Sigmoid colon (tissue), 7 donors: ENCODE results near the gene MAFF. TPM values are rescaled to one million over a fixed set of nuclear protein-coding genes. Genes with fewer than 3 reads are reported as not detected.

ENCODE experiments used
- DNase-seq: peaks from one replicate; pipeline ENCODE4 v3.0.0-alpha.2; 2019
- H3K27ac ChIP-seq, 4 donors: fragments of 200-600 bp; sonication (generic); one replicate each; pipeline ENCODE4 v1.5.1; 2016 to 2019; ENCODE audit warnings: mild to moderate bottlenecking in 1 of 4
- H3K27me3 ChIP-seq, 3 donors: fragments of 200-600 bp; sonication (generic); one replicate each; pipeline ENCODE4 v1.5.1; 2019; ENCODE audit warnings: mild to moderate bottlenecking in 1 of 3
- H3K36me3 ChIP-seq, 4 donors: fragments of 200-600 bp; sonication (generic); one replicate each; pipeline ENCODE4 v1.5.1; 2016 to 2019
- H3K4me1 ChIP-seq, 4 donors: fragments of 200-600 bp; sonication (generic); one replicate each; pipeline ENCODE4 v1.5.1; 2017 to 2019
- H3K4me3 ChIP-seq, 4 donors: fragments of 200-600 bp; sonication (generic); one replicate each; pipeline ENCODE4 v1.5.1; 2017 to 2019; ENCODE audit warnings: mild to moderate bottlenecking in 2 of 4, moderate library complexity in 1 of 4
- H3K9me3 ChIP-seq, 4 donors: fragments of 200-600 bp in 3 of 4; sonication (generic) in 3 of 4; one replicate each; pipeline versions ENCODE4 v1.5.1 to v1.6.1; 2013 to 2019
- CTCF ChIP-seq, 4 experiments: fragments of 450-650 bp in 3 of 4; fragments of 200-600 bp in 1 of 4; IDR thresholded peaks; one replicate each; pipeline ENCODE4 v1.5.1; 2016 to 2019; ENCODE audit warnings: antibody characterized with exemption in 4 of 4, mild to moderate bottlenecking in 3 of 4, moderate library complexity in 2 of 4
- EP300 ChIP-seq, 4 donors: sonication (generic); formaldehyde crosslinking; IDR thresholded peaks; one replicate each; pipeline ENCODE4 v1.6.1; 2017; ENCODE audit warnings: antibody characterized with exemption in 4 of 4
- POLR2A ChIP-seq, 2 donors: fragments of 450-650 bp; IDR thresholded peaks; one replicate each; pipeline ENCODE4 v1.6.1; 2016; ENCODE audit warnings: antibody characterized with exemption in 2 of 2, mild to moderate bottlenecking in 2 of 2, moderate library complexity in 2 of 2
- POLR2AphosphoS5 ChIP-seq, 4 donors: sonication (generic); formaldehyde crosslinking; IDR thresholded peaks; one replicate each; pipeline ENCODE4 v1.6.1; 2017; ENCODE audit warnings: antibody characterized with exemption in 4 of 4
- WGBS, 2 donors: extraction: QIAGEN DNeasy Blood & Tissue Kit; methylation state at CpG; one replicate each; pipeline ENCODE4 v1.1.7; 2013; 5-methylcytosine and 5-hydroxymethylcytosine counted together
- intact Hi-C: fragments of 100-400 bp; cut with DNase I; formaldehyde crosslinking; loops from one replicate; pipeline ENCODE4 v1.15.1; 2023
- polyA plus RNA-seq, 3 donors: library from polyadenylated mRNA; stranded (reverse); fragments of 200-250 nt; gene quantifications; one replicate each; pipeline ENCODE4 v1.2.3, GENCODE V29; 2013
- total RNA-seq, 4 donors: library from RNA; depleted of rRNA; stranded (reverse); fragments of >200 nt; gene quantifications; one replicate each; pipeline ENCODE4 v1.1.0, GENCODE V29; 2016
- donor health status: healthy with polysubstance abuse.
- donor health status: Bipolar disorder and iron deficiency.
- donor health status: healthy.

Gene MAFF
- total and polyA plus RNA-seq, 7 donors: 15.3 to 104 (median 33.4) TPM

DNA sequence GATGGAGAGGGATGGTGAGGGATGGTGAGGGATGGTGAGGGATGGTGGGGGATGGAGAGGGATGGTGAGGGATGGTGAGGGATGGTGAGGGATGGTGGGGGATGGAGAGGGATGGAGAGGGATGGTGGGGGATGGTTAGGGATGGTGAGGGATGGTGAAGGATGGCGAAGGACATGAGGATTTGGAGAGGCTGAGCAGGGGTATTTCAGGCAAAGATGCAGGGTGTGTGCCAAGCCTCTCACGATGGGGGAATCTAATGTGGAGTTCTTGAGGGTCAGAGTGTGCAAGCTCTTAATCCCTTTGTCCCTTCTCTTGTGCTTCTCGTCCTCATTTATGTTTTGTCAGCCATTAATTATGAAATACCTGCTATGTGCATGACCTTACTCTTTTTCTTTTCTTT, 12.7 kb upstream of the MAFF start:
- H3K27ac ChIP-seq: no peak overlapping the region
- WGBS, 2 donors: 79 to 87% methylated on average over 3 of the region's 3 CpGs
- intact Hi-C loops: loop anchor here (10.0 kb wide), 1 partner anchor 344 kb away; the partner anchor contains the start of genes ANKRD54 and EIF3L
- H3K4me3 ChIP-seq: no peak overlapping the region
- no peak for DNase-seq
- no peaks in the 10 kb centered on the region for H3K9me3 ChIP-seq
- H3K36me3 ChIP-seq: no peaks in the 10 kb centered on the region
- H3K4me1 ChIP-seq: peaks cover 0 to 8% (median under 1%) of the 10 kb centered on the region in 4 donors
- H3K27me3 ChIP-seq: no peaks in the 10 kb centered on the region
- TF ChIP-seq EP300 (IDR thresholded peaks at IDR 0.05): no peak
- TF ChIP-seq CTCF (IDR thresholded peaks at IDR 0.05): no peak
- no peak for TF ChIP-seq POLR2A (IDR thresholded peaks at IDR 0.05)
- TF ChIP-seq POLR2AphosphoS5 (IDR thresholded peaks at IDR 0.05): no peak

DNA sequence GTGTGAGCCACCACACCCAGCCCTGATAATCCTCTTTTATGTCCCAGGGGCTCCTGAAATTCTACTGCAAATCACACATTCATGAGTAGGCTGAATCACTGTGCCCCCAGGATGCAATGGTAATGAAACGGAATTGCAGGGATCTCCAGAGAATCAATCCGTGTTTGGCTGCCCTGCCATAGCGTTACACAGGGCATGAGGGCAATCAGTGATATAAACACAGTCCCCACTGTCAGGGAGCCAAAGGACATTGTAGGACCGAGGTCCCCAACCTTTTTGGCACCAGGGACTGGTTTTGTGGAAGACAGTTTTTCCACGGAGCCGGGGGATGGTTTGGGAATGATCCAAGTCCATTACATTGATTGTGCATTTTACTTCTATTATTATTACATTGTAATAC, 11.2 kb upstream of the MAFF start:
- TF ChIP-seq CTCF (IDR thresholded peaks at IDR 0.05): no peak
- TF ChIP-seq EP300 (IDR thresholded peaks at IDR 0.05): no peak
- no peak for TF ChIP-seq POLR2A (IDR thresholded peaks at IDR 0.05)
- no peak for TF ChIP-seq POLR2AphosphoS5 (IDR thresholded peaks at IDR 0.05)
- no peak overlapping the region for H3K27ac ChIP-seq
- H3K4me1 ChIP-seq: peaks cover 0 to 17% (median 3%) of the 10 kb centered on the region in 4 donors
- H3K36me3 ChIP-seq: no peaks in the 10 kb centered on the region
- WGBS, 2 donors: 83 to 86% methylated on average over 6 of the region's 6 CpGs
- H3K4me3 ChIP-seq: no peak overlapping the region
- DNase-seq: no peak
- intact Hi-C loops: no loop called here
- no peaks in the 10 kb centered on the region for H3K27me3 ChIP-seq
- H3K9me3 ChIP-seq: no peaks in the 10 kb centered on the region

DNA sequence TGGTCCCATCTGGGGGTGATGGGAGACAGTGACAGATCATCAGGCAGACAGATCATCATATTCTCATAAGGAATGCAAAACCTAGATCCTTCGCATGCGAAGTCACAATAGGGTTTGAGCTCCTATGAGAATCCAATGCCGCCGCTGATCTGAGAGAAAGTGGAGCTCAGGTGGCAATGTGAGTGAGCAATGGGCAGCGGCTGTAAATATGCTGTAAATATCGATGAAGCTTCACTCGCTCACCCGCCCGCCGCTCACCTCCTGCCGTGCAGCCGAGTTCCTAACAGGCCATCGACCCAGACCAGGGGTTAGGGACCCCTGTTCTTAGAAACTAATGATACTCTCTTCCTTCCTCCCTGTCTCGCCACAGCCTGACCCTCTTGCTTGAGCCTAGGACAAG, 10.7 kb upstream of the MAFF start:
- Histone ChIP-seq H3K27me3 (no peaks in the 10 kb centered on the region), H3K4me3 (no peak overlapping the region), H3K27ac (no peak overlapping the region), H3K36me3 (no peaks in the 10 kb centered on the region), H3K9me3 (no peaks in the 10 kb centered on the region), H3K4me1 (peaks cover 0 to 17% (median 3%) of the 10 kb centered on the region in 4 donors)
- WGBS, 2 donors: 95 to 97% methylated on average over 14 of the region's 14 CpGs
- DNase-seq: no peak
- intact Hi-C loops: no loop called here
- TF ChIP-seq EP300 (IDR thresholded peaks at IDR 0.05): no peak

GRCh38 chr22:38191731-38192474, 9.9 kb upstream of the MAFF start:
- peaks cover 0 to 19% (median 3%) of the 10 kb centered on the region in 4 donors for H3K4me1 ChIP-seq
- no peak overlapping the region for H3K4me3 ChIP-seq
- H3K9me3 ChIP-seq: no peaks in the 10 kb centered on the region
- H3K36me3 ChIP-seq: no peaks in the 10 kb centered on the region
- no peak for DNase-seq
- intact Hi-C loops: no loop called here
- WGBS, 2 donors: 58 to 80% methylated on average over 10 of the region's 10 CpGs
- TF ChIP-seq POLR2A (IDR thresholded peaks at IDR 0.05) (no peak), POLR2AphosphoS5 (IDR thresholded peaks at IDR 0.05) (no peak), CTCF (IDR thresholded peaks at IDR 0.05) (no peak), EP300 (IDR thresholded peaks at IDR 0.05) (no peak)
- H3K27ac ChIP-seq: no peak overlapping the region
- H3K27me3 ChIP-seq: no peaks in the 10 kb centered on the region

- H3K4me1 ChIP-seq: peaks cover 0 to 18% (median 3%) of the 10 kb centered on the region in 4 donors
- H3K27ac ChIP-seq: no peak overlapping the region
- no peaks in the 10 kb centered on the region for H3K36me3 ChIP-seq
- intact Hi-C loops: no loop called here
- DNase-seq: no peak
- no peaks in the 10 kb centered on the region for H3K27me3 ChIP-seq
- TF ChIP-seq POLR2A (IDR thresholded peaks at IDR 0.05) (no peak), POLR2AphosphoS5 (IDR thresholded peaks at IDR 0.05) (no peak), EP300 (IDR thresholded peaks at IDR 0.05) (no peak), CTCF (IDR thresholded peaks at IDR 0.05) (no peak)
- WGBS, 2 donors: 62 to 87% methylated on average over 3 of the region's 3 CpGs
- no peak overlapping the region for H3K4me3 ChIP-seq
- H3K9me3 ChIP-seq: no peaks in the 10 kb centered on the region
Observed at GRCh38 chr22:38192475-38192863, 9.3 kb upstream of the MAFF start.
